Regular cardiac myocyte (primary cell): ENCODE measurements around the gene UQCR10. TPM values are rescaled to one million over a fixed set of nuclear protein-coding genes. Genes with fewer than 3 reads are reported as not detected.

Experiments
- total RNA-seq: library from RNA; depleted of rRNA; stranded (reverse); fragments of >200 nt; gene quantifications from 2 replicates; pipeline ENCODE4 v1.2.3, GENCODE V29; 2014

The UQCR10 gene
- 68.5 and 77.5 TPM in 2 replicates for total RNA-seq

DNA sequence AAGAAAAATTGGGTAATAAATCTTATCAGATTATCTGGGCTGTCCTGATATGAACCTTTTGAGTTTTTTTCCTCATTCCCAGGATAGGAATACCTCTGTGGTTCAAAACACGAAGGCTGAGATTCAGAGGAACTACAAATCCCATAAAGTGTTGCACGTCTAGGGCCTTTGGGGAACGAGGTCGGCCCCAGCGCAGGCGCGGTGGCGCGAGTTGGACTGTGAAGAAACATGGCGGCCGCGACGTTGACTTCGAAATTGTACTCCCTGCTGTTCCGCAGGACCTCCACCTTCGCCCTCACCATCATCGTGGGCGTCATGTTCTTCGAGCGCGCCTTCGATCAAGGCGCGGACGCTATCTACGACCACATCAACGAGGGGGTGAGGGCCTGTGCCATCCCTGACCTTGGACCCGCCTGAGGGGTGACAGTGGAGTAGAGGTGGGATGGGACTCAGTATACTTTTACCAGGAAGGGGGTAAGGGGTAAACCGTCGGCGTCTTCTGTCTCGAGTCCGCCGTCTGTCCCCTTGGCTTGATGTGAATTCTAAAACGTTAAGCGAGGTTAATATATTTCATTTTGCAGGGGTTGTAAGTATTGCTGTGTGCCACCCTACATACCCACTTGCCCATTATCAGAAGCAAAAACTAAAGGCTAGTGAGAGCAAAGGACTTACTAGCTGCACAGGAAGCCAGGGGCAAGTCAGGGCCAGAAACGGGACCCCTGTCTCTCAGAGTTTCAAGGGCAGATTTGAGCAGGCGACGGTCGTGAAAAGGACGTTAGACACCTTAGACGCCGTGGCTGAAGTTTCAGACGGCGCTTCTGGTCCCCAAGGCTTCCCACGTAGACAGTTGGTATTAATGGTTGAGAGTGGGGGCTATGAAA is at the start of gene UQCR10:
Gene UQCR10, plus strand, starts transcription at position 199 of the 881 bp plus-strand sequence. Its CDS starts 30 bp downstream, at position 229.

GRCh38 chr22:29719899-29720645 is 47.1 kb upstream of the UQCR10 start, which contains the start of gene CABP7:
TSS of gene CABP7 (plus strand) at chr22:29720003. CDS start at chr22:29720425, 422 bp downstream.

DNA sequence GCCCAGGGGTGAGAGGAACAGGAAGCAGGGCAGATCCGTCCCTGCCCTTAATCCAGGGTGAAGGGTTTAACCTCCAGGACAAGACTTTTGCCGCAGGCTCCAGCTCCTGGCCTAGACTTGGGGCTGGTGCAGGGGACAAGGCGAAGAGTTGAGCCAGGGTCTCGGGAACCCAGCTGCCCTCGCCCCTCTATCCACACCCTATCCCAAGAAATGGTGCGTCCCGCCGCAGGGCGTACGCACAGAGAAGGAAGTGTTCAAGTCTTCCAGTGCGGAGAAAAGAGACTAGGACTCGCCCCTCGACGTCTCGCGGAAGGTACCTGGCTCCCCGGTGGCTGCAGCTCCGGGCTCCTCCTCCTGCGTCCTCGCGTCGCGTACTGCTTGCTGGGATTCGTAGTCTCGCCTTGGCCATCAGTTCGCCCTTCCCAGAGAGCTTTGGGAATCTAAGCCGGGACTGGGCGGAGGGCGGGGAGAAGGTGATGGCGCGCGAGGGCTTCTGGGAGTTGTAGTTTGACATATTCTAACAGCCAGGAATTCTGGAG is 468 bp upstream of the UQCR10 start, which contains the start of gene ZMAT5:
Gene ZMAT5, minus strand, starts transcription at position 376 of the 539 bp plus-strand sequence. CDS start 18,463 bp downstream, outside the sequence.

Other genes with a start within 250 kb of the UQCR10 start
- 47.1 and 51.6 TPM in 2 replicates for gene THOC5, start 213.6 kb upstream of the UQCR10 start, total RNA-seq
- 42.6 and 52.1 TPM in 2 replicates for gene NIPSNAP1, start 186.3 kb upstream of the UQCR10 start, total RNA-seq
- 68.2 and 129 TPM in 2 replicates for gene NF2, start 163.7 kb upstream of the UQCR10 start, total RNA-seq
- not detected in 2 replicates for gene CABP7, start 47.4 kb upstream of the UQCR10 start, total RNA-seq
- gene ZMAT5, start 362 bp upstream of the UQCR10 start, total RNA-seq, result 20.9 and 22.0 TPM in 2 replicates
- 19.4 and 29.3 TPM in 2 replicates for gene ASCC2, start 70.9 kb downstream of the UQCR10 start, total RNA-seq
- gene MTMR3, start 115.8 kb downstream of the UQCR10 start, total RNA-seq, result 21.3 and 28.2 TPM in 2 replicates